Karpas-422 (cell line): ENCODE results near the gene NALCN. TPM values are rescaled to one million over a fixed set of nuclear protein-coding genes. Genes with fewer than 3 reads are reported as not detected.
"Not testable (repeated sequence)": the region's sequence is repeated elsewhere in the genome, so short reads cannot be mapped to it uniquely, and the experiment has no call there.

ENCODE experiments used
- DNase-seq: peaks from one replicate; pipeline ENCODE4 v3.0.0-alpha.2; 2015
- H2AFZ ChIP-seq: fragments of 200-600 bp; sonication (generic); 2 replicates; pipeline ENCODE4 v1.6.1; 2014; ENCODE audit warnings: antibody characterized with exemption, low read length, mixed read lengths
- H3K27ac ChIP-seq: fragments of 200-600 bp; sonication (generic); 2 replicates; pipeline ENCODE4 v1.5.1; 2014; ENCODE audit warnings: mild to moderate bottlenecking, low read length, moderate library complexity
- H3K27me3 ChIP-seq: fragments of 200-600 bp; sonication (generic); 2 replicates; pipeline ENCODE4 v1.6.1; 2014; ENCODE audit warnings: low read length, mixed read lengths
- H3K36me3 ChIP-seq: fragments of 200-600 bp; sonication (generic); 2 replicates; pipeline ENCODE4 v1.6.1; 2014; ENCODE audit warnings: low read length, mixed read lengths; ENCODE audit not compliant: insufficient read depth
- H3K4me1 ChIP-seq: fragments of 200-600 bp; sonication (generic); 2 replicates; pipeline ENCODE4 v1.6.1; 2014; ENCODE audit warnings: mild to moderate bottlenecking, low read length, mixed read lengths
- H3K4me2 ChIP-seq: fragments of 200-600 bp; sonication (generic); 2 replicates; pipeline ENCODE4 v1.6.1; 2014; ENCODE audit warnings: low read length, low read depth, mild to moderate bottlenecking; ENCODE audit not compliant: poor library complexity, severe bottlenecking
- H3K4me3 ChIP-seq: fragments of 200-600 bp; sonication (generic); 2 replicates; pipeline ENCODE4 v1.5.1; 2014; ENCODE audit warnings: mild to moderate bottlenecking, antibody characterized with exemption, low read length, mixed read lengths
- H3K79me2 ChIP-seq: fragments of 200-600 bp; sonication (generic); 2 replicates; pipeline ENCODE4 v1.6.1; 2014; ENCODE audit warnings: mild to moderate bottlenecking, low read length, mixed read lengths
- H3K9ac ChIP-seq: fragments of 200-600 bp; sonication (generic); 2 replicates; pipeline ENCODE4 v1.6.0; 2014; ENCODE audit warnings: low read length
- H3K9me2 ChIP-seq: fragments of 200-600 bp; sonication (generic), shearing (Covaris generic); replicated peaks from 2 replicates; pipeline ENCODE4 v1.6.0; 2014; ENCODE audit warnings: mild to moderate bottlenecking, low read length, moderate library complexity; ENCODE audit not compliant: insufficient read depth
- H3K9me3 ChIP-seq: fragments of 300-700, 200-600 bp; sonication (generic); 2 replicates; pipeline ENCODE4 v1.6.1; 2014; ENCODE audit warnings: low read length, mixed read lengths
- H4K20me1 ChIP-seq: fragments of 200-600 bp; sonication (generic); 2 replicates; pipeline ENCODE4 v1.6.1; 2014; ENCODE audit warnings: mild to moderate bottlenecking, antibody characterized with exemption, low read length, low read depth; ENCODE audit not compliant: insufficient read depth
- total RNA-seq: library from RNA; depleted of rRNA; stranded (reverse); fragments of >200 nt; shearing (Covaris generic); gene quantifications from 2 replicates; pipeline ENCODE4 v1.2.3, GENCODE V29; 2014; ENCODE audit warnings: low replicate concordance

Gene NALCN
- total RNA-seq, 1 experiment from 2014 or later, result 0.04 TPM

DNA sequence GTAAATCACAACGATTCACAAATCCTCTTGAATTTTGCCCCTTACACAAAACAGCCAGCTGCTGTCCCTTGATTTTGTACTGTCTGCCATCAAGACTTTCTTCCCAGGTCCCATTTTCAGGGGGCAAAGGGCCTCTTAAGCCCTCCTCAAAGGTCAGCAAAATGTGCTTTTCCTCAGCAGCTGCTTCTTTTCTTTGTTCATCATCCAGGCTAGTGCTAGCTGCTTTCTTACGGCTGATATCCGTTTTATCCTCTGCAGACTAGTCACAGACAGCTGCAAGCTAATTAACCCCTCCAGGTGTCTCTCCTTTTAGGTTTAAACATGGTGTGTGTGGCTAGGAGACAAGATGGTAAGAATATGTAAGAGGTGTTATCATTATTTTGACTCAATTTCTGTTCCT lies 90.9 kb downstream of the NALCN start:
- Histone ChIP-seq H3K9me2 (no peaks in the 10 kb centered on the region), H3K4me1 (no peaks in the 10 kb centered on the region), H3K9me3 (no peaks in the 10 kb centered on the region), H4K20me1 (no peaks in the 10 kb centered on the region), H3K79me2 (no peaks in the 10 kb centered on the region), H3K4me3 (no peak overlapping the region), H3K36me3 (no peaks in the 10 kb centered on the region), H3K27me3 (no peaks in the 10 kb centered on the region), H3K27ac (no peak overlapping the region), H3K4me2 (no peak overlapping the region), H3K9ac (no peak overlapping the region), H2AFZ (no peak overlapping the region)
- no peak for DNase-seq

- H4K20me1 ChIP-seq, result no peaks in the 10 kb centered on the region
- H3K27me3 ChIP-seq, result no peaks in the 10 kb centered on the region
- DNase-seq, result no peak
- H3K79me2 ChIP-seq, result no peaks in the 10 kb centered on the region
- no peak overlapping the region for H3K4me2 ChIP-seq
- H3K4me3 ChIP-seq, result no peak overlapping the region
- H3K9me2 ChIP-seq, result no peaks in the 10 kb centered on the region
- H3K27ac ChIP-seq, result no peak overlapping the region
- H3K36me3 ChIP-seq, result no peaks in the 10 kb centered on the region
- H3K9me3 ChIP-seq, result no peaks in the 10 kb centered on the region
- H3K9ac ChIP-seq, result no peak overlapping the region
- H2AFZ ChIP-seq, result no peak overlapping the region
- H3K4me1 ChIP-seq, result no peaks in the 10 kb centered on the region
Observed at GRCh38 chr13:101323601-101324000, 92.7 kb downstream of the NALCN start.

- Histone ChIP-seq H3K9ac (no peak overlapping the region), H3K36me3 (no peaks in the 10 kb centered on the region), H4K20me1 (no peaks in the 10 kb centered on the region), H3K4me3 (no peak overlapping the region), H3K27ac (no peak overlapping the region), H3K4me2 (no peak overlapping the region), H2AFZ (no peak overlapping the region), H3K9me3 (no peaks in the 10 kb centered on the region), H3K79me2 (no peaks in the 10 kb centered on the region), H3K4me1 (no peaks in the 10 kb centered on the region), H3K27me3 (no peaks in the 10 kb centered on the region), H3K9me2 (no peaks in the 10 kb centered on the region)
- no peak for DNase-seq
Observed at GRCh38 chr13:101317986-101318523, 98.3 kb downstream of the NALCN start.

DNA sequence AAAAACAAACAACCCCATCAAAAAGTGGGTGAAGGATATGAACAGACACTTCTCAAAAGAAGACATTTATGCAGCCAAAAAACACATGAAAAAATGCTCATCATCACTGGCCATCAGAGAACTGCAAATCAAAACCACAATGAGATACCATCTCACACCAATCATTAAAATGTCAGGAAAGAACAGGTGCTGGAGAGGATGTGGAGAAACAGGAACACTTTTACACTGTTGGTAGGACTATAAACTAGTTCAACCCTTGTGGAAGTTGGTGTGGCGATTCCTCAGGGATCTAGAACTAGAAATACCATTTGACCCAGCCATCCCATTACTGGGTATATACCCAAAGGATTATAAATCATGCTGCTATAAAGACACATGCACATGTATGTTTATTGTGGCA lies 102.8 kb downstream of the NALCN start:
- not testable (repeated sequence) for H3K27ac ChIP-seq, H3K4me3 ChIP-seq, H3K9me3 ChIP-seq, H3K9me2 ChIP-seq, H3K9ac ChIP-seq, H3K27me3 ChIP-seq, H3K36me3 ChIP-seq, DNase-seq, H3K79me2 ChIP-seq, H3K4me1 ChIP-seq, H2AFZ ChIP-seq, H3K4me2 ChIP-seq, H4K20me1 ChIP-seq

DNA sequence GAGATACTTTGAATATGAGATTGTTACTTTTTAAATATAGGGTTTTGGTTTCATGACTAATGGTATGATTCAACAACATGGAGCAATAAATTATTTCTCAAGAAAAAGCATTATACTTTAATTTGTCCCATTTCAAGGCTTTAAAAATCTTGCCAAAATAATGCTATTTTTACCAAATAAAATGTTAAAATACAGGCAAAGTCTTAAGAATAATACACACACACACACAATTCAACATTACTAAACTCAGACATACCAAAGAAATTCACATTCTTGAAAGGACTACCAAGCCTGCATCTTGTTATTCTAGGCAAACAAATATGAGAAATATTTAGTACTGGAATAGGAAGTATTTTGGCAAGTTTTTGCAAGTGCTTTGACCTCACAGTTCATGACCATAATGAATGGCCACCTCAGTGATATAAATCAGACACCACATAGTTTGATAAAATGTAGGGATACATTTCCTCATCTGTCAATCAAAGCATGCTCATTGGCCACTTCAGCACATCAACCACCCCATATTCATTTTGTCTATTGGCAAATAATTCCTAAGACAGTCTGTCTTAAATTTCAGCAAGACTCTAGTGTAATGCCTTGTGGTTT lies 107.2 kb downstream of the NALCN start:
- no peaks in the 10 kb centered on the region for H3K4me1 ChIP-seq
- no peaks in the 10 kb centered on the region for H3K27me3 ChIP-seq
- H3K4me2 ChIP-seq, result no peak overlapping the region
- no peaks in the 10 kb centered on the region for H3K9me2 ChIP-seq
- H3K79me2 ChIP-seq, result no peaks in the 10 kb centered on the region
- H3K9me3 ChIP-seq, result no peaks in the 10 kb centered on the region
- H4K20me1 ChIP-seq, result no peaks in the 10 kb centered on the region
- no peak overlapping the region for H3K4me3 ChIP-seq
- H2AFZ ChIP-seq, result no peak overlapping the region
- DNase-seq, result no peak
- no peak overlapping the region for H3K27ac ChIP-seq
- no peaks in the 10 kb centered on the region for H3K36me3 ChIP-seq
- no peak overlapping the region for H3K9ac ChIP-seq

DNA sequence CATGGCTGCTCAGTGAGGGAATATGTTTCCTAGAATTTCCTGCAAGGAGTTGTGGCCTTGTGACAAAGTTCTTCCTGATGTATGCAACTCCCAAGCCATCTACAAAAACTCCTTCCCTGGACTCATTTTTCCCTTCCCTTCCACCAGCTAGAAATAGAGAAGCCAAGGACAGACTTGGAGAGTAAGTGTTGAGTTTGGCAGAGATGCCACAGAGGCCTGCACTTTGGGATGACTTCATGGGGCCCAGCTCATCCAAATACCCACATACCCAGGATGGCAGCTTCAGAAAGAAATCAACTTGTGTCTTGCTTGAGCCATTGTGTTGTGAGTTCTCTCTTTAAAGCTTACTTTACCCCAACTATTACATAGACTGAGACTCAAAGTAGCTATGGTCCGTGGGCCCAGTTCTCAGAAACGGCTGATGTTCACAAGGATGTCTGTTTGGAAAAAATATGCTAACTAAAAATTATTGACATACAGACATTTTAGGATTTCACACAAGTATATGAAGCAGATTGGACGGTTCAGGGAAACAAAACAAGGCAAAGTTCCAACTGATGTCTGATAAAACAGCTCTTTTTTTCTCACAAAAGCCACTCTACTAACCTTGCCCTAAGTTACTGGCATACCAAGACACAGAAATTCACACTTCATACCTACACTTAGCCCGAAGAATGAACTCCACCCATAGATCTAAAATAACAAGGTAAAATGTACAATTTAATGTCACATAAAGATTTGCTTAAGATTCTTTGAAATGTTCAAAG lies 107.9 kb downstream of the NALCN start:
- Histone ChIP-seq H3K4me3 (no peak overlapping the region), H3K9ac (no peak overlapping the region), H3K9me3 (no peaks in the 10 kb centered on the region), H3K36me3 (no peaks in the 10 kb centered on the region), H3K27me3 (no peaks in the 10 kb centered on the region), H3K79me2 (no peaks in the 10 kb centered on the region), H3K27ac (no peak overlapping the region), H4K20me1 (no peaks in the 10 kb centered on the region), H2AFZ (0 out of 2 replicates have a peak overlapping the region, but pooled peaks have one; percentile 20), H3K4me1 (peaks cover 2% of the 10 kb centered on the region), H3K4me2 (no peak overlapping the region), H3K9me2 (no peaks in the 10 kb centered on the region)
- no peak for DNase-seq

DNA sequence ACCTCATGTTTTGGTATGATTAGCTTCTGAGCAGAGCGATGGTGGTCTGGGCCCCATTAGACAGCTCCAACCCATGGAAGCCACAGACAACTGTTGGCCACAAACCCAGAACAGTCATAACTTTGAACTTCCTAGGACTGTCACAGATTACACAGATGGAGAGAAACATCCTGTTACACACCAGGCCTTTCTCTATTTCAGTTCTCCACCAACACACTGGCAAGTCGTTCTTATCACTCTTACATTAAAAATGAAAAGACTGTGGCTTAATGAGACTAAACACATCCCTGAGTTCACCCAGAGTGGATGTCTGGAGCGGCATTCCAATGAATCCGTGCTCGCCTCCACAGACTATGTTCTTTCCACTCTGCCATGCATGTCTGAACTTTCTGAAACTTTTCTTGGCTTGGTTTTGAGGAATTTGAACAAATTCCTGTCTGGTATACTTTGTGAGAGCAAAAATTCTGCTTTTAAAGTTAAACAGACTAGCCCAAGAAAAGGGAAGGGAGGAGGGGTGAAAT lies 109.1 kb downstream of the NALCN start:
- no peaks in the 10 kb centered on the region for H3K27me3 ChIP-seq
- no peaks in the 10 kb centered on the region for H3K79me2 ChIP-seq
- no peak for DNase-seq
- H3K4me1 ChIP-seq, result peaks cover 8% of the 10 kb centered on the region
- H3K36me3 ChIP-seq, result no peaks in the 10 kb centered on the region
- H4K20me1 ChIP-seq, result no peaks in the 10 kb centered on the region
- H3K4me2 ChIP-seq, result no peak overlapping the region
- H3K9ac ChIP-seq, result no peak overlapping the region
- H2AFZ ChIP-seq, result no peak overlapping the region
- H3K9me3 ChIP-seq, result no peaks in the 10 kb centered on the region
- no peak overlapping the region for H3K4me3 ChIP-seq
- no peaks in the 10 kb centered on the region for H3K9me2 ChIP-seq
- H3K27ac ChIP-seq, result no peak overlapping the region

GRCh38 chr13:101306773-101307172 lies 109.5 kb downstream of the NALCN start:
- no peaks in the 10 kb centered on the region for H3K79me2 ChIP-seq
- H3K36me3 ChIP-seq, result no peaks in the 10 kb centered on the region
- H3K9me3 ChIP-seq, result no peaks in the 10 kb centered on the region
- H3K9me2 ChIP-seq, result no peaks in the 10 kb centered on the region
- H2AFZ ChIP-seq, result no peak overlapping the region
- H4K20me1 ChIP-seq, result no peaks in the 10 kb centered on the region
- H3K27ac ChIP-seq, result no peak overlapping the region
- H3K4me1 ChIP-seq, result peaks cover 8% of the 10 kb centered on the region
- H3K4me3 ChIP-seq, result no peak overlapping the region
- no peak overlapping the region for H3K4me2 ChIP-seq
- no peaks in the 10 kb centered on the region for H3K27me3 ChIP-seq
- no peak overlapping the region for H3K9ac ChIP-seq
- no peak for DNase-seq
